GM04504 (cell line): ENCODE measurements around the gene CNOT11.
"Not testable (repeated sequence)": the region's sequence is repeated elsewhere in the genome, so short reads cannot be mapped to it uniquely, and the experiment has no call there.

Experiments
- DNase-seq: peaks from one replicate; pipeline ENCODE4 v3.0.0-alpha.2; 2012; ENCODE audit warnings: low read depth

Gene CNOT11

DNA sequence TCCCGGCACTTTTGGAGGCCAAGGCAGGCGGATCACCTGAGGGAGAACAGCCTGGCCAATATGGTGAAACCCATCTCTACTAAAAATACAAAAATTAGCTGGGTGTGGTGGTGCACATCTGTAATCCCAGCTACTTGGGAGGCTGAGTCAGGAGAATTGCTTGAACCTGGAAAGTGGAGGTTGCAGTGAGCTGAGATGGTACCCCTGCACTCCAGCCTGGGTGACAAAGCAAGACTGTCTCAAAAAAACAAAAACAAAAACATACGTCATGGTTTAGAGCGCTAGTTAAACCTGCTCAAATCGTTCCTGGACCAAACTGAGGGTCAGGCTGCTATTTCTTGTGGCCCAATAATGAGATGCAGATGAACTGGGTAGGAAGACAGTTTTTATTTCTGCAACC lies 7.2 kb upstream of the CNOT11 start:
- not testable (repeated sequence) for DNase-seq

DNA sequence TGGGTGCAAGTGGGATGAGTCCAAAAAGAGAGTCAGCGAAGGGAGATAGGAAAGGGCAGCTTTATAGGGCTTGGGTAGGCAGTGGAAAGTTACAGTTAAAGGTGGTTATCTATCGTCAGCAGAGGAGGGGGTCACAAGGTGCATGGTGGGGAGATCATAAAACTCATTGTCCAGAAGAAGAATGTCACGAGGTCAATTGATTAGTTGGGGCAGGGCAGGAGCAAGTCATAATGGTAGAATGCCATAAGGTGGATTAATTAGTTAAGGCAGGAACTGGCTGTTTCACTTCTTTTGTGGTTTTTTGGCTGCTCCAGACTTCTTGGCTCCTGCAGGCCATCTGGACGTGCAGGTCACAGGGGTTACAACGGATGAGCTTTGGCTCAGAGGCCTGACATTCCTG lies 3.9 kb upstream of the CNOT11 start:
- DNase-seq, result not testable (repeated sequence)

DNA sequence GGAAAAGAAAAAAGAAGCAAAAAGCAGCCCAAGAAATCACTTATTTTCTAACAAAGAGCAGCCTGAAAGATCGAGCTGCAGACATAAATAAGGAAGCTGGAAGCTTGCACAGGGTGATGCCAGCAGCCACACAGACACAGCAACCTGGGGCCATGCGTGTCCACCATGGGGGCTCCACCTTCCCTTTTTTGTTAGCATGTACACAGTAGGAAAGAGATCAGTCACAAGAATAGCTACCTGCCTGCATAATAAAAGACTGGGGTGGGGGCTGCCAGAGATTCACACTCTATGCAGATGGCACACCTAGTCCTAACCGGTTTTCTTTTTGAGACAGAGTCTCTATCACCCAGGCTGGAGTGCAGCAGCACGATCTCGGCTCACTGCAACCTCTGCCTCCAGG lies 2.9 kb upstream of the CNOT11 start:
- DNase-seq, result no peak

DNA sequence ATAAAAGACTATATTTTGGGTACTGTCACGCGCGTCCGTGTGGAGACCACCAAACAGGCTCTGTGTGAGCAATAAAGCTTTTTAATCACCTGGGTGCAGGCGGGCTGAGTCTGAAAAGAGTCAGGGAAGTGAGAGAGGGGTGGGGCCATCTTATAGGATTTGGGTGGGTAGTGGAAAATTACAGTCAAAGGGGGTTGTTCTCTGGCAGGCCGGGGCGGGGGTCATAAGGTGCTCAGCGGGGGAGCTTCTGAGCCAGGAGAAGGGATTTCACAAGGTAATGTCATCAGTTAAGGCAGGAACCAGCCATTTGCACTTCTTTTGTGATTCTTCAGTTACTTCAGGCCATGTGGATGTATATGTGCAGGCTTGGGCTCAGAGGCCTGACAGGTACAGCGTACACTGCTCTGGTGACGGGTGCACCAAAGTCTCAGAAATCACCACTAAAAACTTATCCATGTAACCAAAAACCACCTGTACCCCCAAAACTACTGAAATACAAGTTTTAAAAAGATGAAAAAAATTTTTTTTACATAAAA lies 1.4 kb upstream of the CNOT11 start:
- not testable (repeated sequence) for DNase-seq

DNA sequence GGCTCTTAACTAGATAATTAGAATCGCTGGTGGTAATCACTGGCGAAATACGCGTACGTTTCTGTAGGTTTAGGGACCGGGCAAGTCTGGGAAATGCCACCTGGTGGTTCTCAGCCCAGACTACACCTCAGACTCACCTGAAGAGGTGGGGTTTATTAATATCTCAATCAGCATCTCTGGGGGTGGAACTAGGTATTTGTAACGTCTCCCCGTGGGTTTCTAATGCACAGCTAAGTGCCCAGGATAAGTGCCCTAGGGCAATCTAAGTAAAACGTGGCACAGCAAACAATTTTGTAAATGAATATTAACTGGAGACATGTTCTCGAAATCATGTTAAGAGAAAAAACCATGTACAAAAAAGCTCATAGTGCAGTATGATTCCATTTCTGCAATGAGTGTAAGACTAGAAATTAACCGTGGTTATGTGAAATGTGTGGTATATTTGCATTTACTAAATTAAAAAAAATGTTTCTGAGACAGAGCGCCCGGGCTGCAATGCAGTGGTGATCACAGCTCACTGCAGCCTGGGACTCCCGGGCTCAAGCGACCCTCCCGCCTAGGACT lies 760 bp upstream of the CNOT11 start:
- DNase-seq, result no peak

DNA sequence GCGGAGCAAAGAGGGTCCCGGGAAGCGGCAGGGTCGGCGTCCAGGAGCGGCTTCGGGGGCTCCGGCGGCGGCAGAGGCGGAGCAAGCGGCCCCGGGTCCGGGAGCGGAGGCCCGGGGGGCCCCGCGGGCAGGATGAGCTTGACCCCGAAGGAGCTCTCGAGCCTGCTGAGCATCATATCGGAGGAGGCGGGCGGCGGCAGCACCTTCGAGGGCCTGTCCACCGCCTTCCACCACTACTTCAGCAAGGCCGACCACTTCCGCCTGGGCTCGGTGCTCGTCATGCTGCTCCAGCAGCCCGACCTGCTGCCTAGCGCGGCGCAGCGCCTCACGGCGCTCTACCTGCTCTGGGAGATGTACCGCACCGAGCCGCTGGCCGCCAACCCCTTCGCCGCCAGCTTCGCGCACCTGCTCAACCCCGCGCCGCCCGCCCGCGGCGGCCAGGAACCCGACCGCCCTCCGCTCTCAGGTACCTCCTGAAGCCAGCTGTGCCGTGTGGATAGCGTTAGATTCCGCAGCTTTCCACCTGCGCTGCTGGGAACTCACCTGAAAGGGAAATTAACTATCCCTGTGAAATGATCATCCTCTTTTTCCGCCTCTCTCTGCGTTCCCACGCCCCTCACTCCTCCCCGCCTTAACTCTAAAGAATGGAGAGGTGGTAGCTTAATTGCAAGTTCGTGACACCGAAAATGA lies 472 bp downstream of the CNOT11 start:
- peak; percentile 22 for DNase-seq

DNA sequence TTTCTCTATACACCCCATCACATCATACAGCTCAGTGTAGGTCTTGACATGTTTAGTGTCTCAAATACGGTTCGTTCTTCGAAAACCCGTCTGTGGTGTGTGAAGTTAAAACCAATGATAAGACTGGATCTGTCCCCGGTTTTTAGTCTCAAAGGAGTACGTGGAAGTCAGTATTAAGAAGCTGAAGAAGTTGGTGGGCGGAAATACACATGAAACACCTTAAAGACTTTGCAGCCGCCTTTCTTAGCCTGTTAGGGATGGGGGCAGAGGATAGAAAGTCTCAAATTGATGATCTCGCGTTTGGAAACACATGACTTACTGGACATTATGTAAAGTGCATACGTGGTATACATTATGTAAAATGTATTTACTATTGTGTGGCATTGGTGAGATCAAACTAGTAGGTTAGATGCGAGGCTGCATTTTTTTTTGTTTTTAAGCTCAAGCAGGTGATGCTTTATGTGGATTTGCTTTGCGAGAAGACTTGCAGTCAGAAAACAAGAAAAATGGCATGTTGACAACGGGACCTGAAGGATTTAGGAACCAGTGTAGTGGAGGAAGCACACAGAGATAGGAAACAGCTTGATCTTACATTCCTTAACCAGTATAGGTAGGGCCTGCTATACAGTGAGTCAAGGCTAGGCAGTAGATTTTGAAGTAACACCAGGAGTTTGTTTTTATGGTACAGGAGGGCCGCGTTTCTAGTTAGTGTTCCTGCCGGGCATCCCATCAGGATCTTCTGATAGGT lies 1.2 kb downstream of the CNOT11 start:
- no peak for DNase-seq

DNA sequence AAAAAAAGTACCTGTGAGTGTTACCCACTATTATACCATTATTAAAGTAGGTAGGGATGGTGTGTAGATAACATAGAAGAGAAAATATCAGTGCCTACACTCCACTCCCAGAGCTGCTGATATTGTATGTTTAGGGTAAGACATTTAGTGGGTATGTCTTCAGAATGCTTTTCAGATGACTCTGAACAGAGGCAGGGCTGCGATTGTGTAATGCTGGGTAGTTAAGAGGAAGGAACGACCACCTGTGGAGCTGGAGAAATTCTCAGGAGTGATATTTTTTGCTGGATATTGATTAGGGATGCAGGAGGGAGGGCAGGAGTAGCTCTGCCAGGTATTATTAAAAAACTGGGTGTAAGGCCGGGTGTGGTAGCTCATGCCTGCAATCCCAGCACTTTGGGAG lies 2.8 kb downstream of the CNOT11 start:
- no peak for DNase-seq

DNA sequence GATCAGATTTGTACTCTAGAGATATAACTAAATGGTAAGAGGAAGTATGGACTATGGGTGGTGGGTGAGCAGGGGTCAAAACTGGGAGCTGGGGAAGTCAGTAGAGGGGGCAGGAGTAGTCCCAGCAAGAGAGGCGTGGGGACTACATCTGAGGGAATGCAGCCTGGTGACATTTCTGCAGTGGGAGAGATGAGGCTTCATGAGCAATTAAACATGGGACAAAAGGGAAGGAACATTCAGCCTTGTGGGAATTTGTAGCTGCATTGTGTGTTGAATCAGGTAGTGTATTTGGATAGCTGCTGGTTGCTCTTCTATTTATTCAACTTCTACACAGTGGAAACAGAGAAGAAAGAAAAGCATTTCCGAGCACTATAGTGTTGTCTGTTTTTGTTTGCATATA lies 3.6 kb downstream of the CNOT11 start:
- no peak for DNase-seq

DNA sequence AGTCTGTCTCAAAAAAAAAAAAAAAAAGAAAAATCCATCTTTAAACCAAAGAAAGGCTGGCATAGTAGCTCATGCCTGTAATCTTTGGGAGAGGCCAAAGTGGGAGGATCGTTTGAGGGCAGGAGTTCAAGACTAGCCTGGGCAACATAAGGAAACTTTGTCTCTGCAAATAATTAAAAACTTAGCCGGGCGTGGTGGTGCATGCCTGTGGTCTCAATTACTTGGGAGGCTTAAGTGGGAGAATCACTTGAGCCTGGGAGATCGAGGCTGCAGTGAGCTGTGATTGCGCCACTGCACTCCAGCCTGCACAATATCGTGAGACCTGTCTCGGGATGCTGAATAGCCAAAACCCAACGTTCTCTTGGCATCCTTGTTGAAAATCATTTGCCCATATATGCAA lies 6.1 kb downstream of the CNOT11 start:
- no peak for DNase-seq

DNA sequence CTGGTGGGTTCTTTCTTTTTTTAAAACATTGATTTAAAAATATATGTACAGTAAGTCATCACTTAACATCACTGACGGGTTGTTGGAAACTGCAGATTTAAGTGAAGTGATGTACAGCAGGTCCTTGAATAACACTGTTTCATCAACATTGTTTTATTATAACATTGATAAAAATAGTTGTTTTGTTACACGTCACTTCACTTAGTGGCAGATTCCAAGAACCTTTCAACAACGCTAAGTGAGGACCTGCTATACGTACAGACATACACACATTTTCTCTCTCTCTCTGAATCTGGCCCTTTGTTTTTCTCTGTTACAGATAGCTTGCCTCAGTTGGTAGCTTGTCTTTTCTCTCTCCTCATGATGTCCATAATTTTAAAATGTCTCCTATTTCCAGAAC lies 9.5 kb downstream of the CNOT11 start:
- DNase-seq, result no peak

DNA sequence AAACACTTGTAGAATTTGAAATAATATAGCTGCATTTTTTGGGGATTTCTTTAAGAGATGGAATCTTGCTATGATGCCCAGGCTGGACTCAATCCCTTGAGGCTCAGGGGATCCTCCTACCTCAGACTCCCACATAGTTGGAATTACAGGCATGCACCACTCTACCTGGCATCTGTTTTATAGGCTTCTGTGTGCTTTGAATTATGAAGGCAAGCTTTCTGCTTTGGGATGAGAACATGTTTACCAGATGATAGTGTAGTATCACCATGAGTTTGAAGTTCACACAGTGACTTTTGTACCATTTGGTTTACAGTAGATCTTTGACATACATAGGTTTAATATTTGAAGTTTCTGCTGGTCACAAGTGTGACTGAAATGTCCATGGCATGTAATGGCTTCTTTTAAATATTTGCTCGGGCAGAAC lies 10.7 kb downstream of the CNOT11 start:
- no peak for DNase-seq

DNA sequence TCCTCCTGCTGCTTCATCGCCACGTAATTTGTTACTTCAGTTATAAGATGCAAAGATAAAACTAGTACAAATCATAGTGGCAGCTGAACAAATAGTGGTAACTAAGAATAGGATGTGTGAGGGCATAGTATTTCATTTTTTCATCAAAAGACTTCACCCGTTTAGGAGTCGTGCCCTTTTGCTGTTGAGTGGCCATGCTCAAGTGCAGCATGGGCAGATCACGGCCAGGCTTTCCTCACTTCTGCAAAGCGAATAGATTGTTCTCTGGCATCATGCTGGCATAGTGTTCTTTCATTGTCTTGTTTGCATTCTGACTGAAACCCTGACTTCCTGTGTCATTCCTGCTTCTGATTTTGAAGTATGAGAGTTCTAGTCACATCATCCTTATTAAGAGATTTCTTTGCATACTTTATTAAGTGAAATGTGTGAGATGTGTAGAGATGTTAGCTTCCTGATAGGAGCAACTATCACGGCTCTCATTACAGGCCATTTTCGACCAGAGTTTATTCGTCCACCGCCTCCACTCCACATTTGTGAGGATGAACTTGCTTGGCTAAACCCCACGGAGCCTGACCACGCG lies 11.8 kb downstream of the CNOT11 start:
- DNase-seq, result no peak

DNA sequence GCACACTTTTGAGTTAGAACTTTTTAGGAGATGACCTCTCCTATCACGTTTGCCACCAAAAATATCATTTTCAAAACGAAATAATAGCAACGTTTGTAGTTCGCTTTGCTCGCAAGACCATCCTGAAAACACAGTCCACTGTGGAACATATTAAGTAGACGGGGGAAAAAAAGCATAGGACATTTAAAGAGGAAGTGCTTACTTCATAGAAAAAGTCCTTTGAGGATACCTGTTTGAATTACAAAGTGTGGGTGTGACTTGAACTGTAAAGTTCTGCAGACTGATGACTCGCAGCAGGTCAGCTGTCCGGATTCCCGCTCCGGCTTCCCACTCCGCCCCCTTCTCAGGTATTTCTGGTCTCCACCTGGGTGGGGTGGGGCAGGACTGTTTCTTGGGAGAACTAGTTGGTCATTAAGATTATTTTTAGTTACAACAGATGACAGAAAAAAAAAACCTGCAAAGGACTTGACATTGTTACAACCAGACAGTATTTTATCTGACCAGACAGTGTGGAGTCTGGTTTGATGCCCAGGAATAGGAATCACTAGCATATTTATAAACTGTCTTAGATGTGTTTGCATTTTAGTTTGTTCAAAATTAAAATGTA lies 13.3 kb downstream of the CNOT11 start:
- no peak for DNase-seq

DNA sequence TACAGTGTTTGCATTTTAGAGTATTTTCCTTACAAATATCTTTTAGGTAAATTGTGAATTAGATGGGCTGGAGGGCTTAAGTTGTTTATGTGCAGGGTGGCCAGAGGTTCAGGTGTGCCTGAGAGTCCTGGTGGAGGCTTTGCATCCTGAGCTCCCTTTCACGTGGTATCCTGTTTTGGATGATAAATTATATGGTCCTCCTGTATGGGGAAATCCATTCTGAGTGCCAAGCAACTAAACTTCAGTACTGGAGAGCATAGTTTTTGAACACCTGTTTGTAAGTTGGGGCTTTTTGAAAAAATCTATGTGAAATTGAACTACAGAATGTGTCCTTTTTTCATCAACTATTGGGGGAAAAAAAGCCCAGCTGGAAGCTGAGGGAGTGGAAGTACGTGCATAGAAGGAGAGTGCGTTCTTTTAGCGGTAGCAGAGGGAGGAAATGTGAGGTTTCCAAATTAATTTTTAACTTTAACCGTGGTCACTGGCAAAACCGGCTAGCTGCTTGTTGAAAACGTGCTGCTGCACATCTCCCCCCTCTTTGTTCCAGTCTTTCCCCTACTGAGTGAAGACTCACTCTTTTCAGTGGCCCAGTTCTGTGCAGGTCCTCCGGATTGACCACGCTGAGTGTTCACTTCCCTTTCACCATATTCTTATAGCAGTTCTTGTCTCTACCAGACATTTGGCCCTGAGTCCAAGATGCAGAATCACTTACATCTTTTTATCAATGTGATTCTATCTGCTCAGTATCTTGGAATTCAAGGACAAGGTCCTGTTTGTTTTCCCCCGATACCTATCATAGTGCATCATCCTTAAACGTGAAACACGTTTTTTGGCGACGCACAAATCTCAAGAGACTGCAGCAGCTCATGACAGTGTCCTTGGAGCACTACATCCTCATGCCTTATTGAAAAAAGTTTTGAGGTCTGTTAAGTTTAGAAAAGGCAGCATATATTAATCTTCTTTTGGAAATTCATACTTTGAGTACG lies 15.3 kb downstream of the CNOT11 start:
- no peak for DNase-seq

DNA sequence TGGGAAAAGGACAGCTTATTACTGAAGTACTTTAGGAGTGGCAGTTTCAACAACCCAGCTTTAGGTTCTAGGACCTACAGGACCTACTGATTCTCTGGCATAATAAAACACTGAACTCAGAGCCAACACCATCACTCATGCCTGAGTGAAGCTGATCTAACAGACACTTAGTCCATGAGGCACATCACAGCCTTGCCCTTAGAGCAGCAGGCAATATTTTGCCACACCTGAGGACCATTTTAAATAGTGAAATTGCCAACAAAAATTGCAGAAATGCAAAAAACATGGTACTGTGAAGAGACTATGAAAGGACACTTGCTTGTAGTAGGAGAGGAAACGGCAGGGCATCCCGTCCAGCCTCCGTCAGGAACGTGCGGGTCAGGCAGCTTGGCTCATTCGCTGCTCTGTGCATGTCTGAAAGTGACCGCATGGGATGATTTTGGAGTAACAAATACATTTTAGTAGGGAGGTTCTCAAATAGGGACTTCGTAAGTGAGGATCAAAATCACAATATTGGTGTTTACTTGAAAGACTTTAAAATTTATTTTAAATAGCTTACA lies 18.1 kb downstream of the CNOT11 start:
- no peak for DNase-seq

DNA sequence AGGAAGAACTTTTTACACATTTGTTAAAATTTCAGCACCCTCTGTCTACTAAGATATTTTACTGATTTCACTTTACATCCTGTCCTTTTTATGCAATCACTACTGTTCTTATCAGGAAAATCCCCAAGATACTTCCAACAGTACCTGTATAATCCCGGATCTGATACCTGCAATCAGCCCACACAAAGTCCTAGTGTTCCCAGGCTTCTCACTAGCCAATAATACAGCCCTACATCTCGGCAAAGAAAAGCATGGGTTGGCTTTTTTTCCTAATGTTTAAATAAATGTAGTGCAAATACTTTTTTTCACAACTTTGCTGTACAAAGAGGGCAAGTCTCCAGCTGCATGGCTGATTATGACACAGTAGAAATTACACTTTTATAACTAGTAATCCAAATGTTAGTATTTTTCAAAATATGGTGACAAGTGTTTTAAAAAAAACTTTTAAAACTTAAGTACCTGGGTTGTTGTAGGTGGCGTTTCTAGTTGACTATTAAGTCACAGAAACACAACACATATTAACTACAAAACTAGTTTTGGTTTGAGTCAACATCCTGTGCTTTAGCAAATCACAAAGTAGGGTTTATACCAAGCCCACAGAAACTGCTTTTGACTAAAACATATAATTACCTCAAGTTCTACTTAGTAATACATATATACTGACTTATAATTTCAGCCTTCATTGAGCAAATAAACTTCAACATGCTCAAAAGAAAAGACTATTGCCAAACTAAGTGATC lies 19.5 kb downstream of the CNOT11 start:
- DNase-seq, result no peak

DNA sequence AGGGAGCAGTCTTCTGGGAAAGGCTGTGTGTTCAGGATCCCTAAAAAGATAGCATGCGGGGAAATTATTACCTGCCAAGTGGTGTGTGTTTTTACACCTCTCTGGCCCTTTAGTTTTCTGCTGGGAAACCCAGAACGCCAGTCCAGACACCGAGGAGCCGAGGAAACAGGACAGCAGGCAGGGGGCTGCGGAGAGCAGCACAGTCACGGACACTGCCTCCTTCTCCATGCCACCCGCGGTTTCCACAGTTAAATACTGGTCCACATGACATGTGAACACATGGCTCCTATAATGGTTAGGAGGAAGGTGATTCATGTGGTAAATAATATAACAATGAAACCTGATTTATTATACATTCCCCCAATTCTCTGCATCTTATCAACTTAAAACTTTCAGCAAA lies 20.4 kb downstream of the CNOT11 start:
- no peak for DNase-seq

DNA sequence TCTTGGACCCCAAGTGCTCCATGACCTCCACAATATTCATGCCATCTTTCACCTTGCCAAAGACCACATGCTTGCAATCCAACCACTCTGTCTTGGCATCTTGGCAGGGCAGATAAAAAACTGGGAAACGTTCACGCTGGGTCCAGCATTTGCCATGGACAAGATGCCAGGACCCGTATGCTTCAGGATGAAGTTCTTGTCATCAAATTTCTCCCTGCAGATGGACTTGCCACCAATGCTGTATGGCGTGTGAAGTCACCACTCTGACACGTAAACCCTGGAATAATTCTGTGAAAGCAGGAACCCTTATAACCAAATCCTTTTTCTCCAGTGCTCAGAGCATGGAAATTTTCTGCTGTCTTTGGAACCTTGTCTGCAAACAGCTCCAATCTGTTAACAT lies 21.5 kb downstream of the CNOT11 start:
- no peak for DNase-seq

DNA sequence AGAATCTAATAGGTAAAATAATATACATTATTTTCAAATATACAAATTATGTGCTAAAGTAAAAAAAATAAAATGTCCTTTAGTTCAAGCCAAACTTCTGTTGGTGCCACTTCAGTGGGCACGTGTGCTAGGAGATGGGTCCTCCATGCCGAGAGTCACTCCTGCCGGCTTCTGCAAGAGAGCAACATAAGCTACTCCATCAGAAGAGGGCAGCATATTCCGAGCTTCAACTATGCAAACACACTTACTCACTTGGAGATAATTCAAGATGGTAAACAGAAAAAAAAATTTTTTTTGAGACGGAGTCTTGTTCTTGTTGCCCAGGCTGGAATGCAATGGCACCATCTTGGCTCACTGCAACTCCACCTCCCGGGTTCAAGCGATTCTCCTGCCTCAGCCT lies 24.4 kb downstream of the CNOT11 start:
- DNase-seq, result no peak
